Activated T-cell treated with anti-CD3 and anti-CD28 coated beads, Interleukin-2, amount 50 U/mL, for 24 hours (primary cell): Measurements from ENCODE around the gene MAP3K5.

Experiments
- DNase-seq: peaks from one replicate; pipeline ENCODE4 v3.0.0-alpha.2; 2020
- H3K27ac Mint-ChIP-seq: 2 replicates; pipeline ENCODE4 v1.8.0; 2020; ENCODE audit warnings: mild to moderate bottlenecking, mixed read lengths
- H3K27me3 Mint-ChIP-seq: 2 replicates; pipeline ENCODE4 v1.8.0; 2020; ENCODE audit warnings: mixed read lengths
- H3K36me3 Mint-ChIP-seq: 2 replicates; pipeline ENCODE4 v1.8.0; 2020; ENCODE audit warnings: low read depth, mixed read lengths
- H3K4me1 Mint-ChIP-seq: 2 replicates; pipeline ENCODE4 v1.8.0; 2020; ENCODE audit warnings: low read depth, mixed read lengths
- H3K4me3 Mint-ChIP-seq: 2 replicates; pipeline ENCODE4 v1.8.0; 2020; ENCODE audit warnings: mild to moderate bottlenecking, moderate library complexity, mixed read lengths
- H3K9me3 Mint-ChIP-seq: 2 replicates; pipeline ENCODE4 v1.8.0; 2020; ENCODE audit warnings: mixed read lengths

Gene MAP3K5

GRCh38 chr6:136566851-136567250, 225.4 kb downstream of the MAP3K5 start:
- Mint-ChIP-seq H3K36me3 (peaks cover 57% of the 10 kb centered on the region), H3K4me1 (peaks cover 5% of the 10 kb centered on the region)
- no peak for DNase-seq

GRCh38 chr6:136566007-136566487, 226.2 kb downstream of the MAP3K5 start:
- no peak overlapping the region for H3K4me3 Mint-ChIP-seq
- peaks cover 5% of the 10 kb centered on the region for H3K4me1 Mint-ChIP-seq

More at GRCh38 chr6:136566851-136567250, 225.4 kb downstream of the MAP3K5 start:
- Mint-ChIP-seq H3K4me3 (no peak overlapping the region), H3K9me3 (peaks cover 11% of the 10 kb centered on the region), H3K27me3 (no peaks in the 10 kb centered on the region), H3K27ac (no peak overlapping the region)

GRCh38 chr6:136564180-136564579, 228.1 kb downstream of the MAP3K5 start:
- Mint-ChIP-seq H3K4me1 (peaks cover 5% of the 10 kb centered on the region), H3K36me3 (peaks cover 48% of the 10 kb centered on the region), H3K27ac (no peak overlapping the region), H3K4me3 (no peak overlapping the region), H3K9me3 (no peaks in the 10 kb centered on the region), H3K27me3 (no peaks in the 10 kb centered on the region)
- no peak for DNase-seq

More at GRCh38 chr6:136566007-136566487, 226.2 kb downstream of the MAP3K5 start:
- Mint-ChIP-seq H3K36me3 (peaks cover 57% of the 10 kb centered on the region), H3K27me3 (no peaks in the 10 kb centered on the region), H3K27ac (no peak overlapping the region), H3K9me3 (peaks cover 4% of the 10 kb centered on the region)
- no peak for DNase-seq

GRCh38 chr6:136563386-136564152, 228.7 kb downstream of the MAP3K5 start:
- peaks cover 5% of the 10 kb centered on the region for H3K4me1 Mint-ChIP-seq
- H3K36me3 Mint-ChIP-seq: peaks cover 49% of the 10 kb centered on the region
- H3K27me3 Mint-ChIP-seq: no peaks in the 10 kb centered on the region
- DNase-seq: no peak
- no peak overlapping the region for H3K27ac Mint-ChIP-seq
- no peak overlapping the region for H3K4me3 Mint-ChIP-seq
- H3K9me3 Mint-ChIP-seq: no peaks in the 10 kb centered on the region

GRCh38 chr6:136562211-136562610, 230.1 kb downstream of the MAP3K5 start:
- Mint-ChIP-seq H3K9me3 (no peaks in the 10 kb centered on the region), H3K36me3 (peaks cover 48% of the 10 kb centered on the region), H3K4me3 (no peak overlapping the region), H3K27me3 (no peaks in the 10 kb centered on the region), H3K4me1 (peaks cover 3% of the 10 kb centered on the region), H3K27ac (no peak overlapping the region)
- no peak for DNase-seq

- DNase-seq: no peak
- Mint-ChIP-seq H3K27ac (no peak overlapping the region), H3K36me3 (peaks cover 11% of the 10 kb centered on the region), H3K4me1 (peaks cover 6% of the 10 kb centered on the region), H3K4me3 (no peak overlapping the region), H3K9me3 (no peaks in the 10 kb centered on the region), H3K27me3 (peaks cover 28% of the 10 kb centered on the region)
Observed at GRCh38 chr6:136553166-136553787, 239.0 kb downstream of the MAP3K5 start.

- no peak for DNase-seq
- Mint-ChIP-seq H3K4me1 (peaks cover 6% of the 10 kb centered on the region), H3K27me3 (peaks cover 34% of the 10 kb centered on the region), H3K27ac (no peak overlapping the region), H3K36me3 (peaks cover 2% of the 10 kb centered on the region), H3K4me3 (no peak overlapping the region), H3K9me3 (no peaks in the 10 kb centered on the region)
Observed at GRCh38 chr6:136552054-136552453, 240.2 kb downstream of the MAP3K5 start.

- Mint-ChIP-seq H3K4me1 (peaks cover 6% of the 10 kb centered on the region), H3K9me3 (no peaks in the 10 kb centered on the region), H3K4me3 (peak overlapping the region; percentile 52), H3K27me3 (peaks cover 43% of the 10 kb centered on the region), H3K27ac (no peak overlapping the region), H3K36me3 (no peaks in the 10 kb centered on the region)
- DNase-seq: no peak
Observed at GRCh38 chr6:136551103-136551502, 241.2 kb downstream of the MAP3K5 start.

- no peaks in the 10 kb centered on the region for H3K9me3 Mint-ChIP-seq
- peaks cover 6% of the 10 kb centered on the region for H3K4me1 Mint-ChIP-seq
- H3K27me3 Mint-ChIP-seq: peaks cover 45% of the 10 kb centered on the region
- H3K36me3 Mint-ChIP-seq: no peaks in the 10 kb centered on the region
- H3K4me3 Mint-ChIP-seq: peak within 1 kb of the TSS; percentile 61
- peak; percentile 76 for DNase-seq
- H3K27ac Mint-ChIP-seq: no peak within 1 kb of the TSS
Observed at GRCh38 chr6:136550330-136551071, 241.8 kb downstream of the MAP3K5 start, which contains the start of gene MAP7. TSS of gene MAP7 (minus strand) at chr6:136550422. CDS start at chr6:136550408, 14 bp downstream.

- Mint-ChIP-seq H3K4me1 (peaks cover 6% of the 10 kb centered on the region), H3K4me3 (peak overlapping the region; percentile 51), H3K27ac (no peak overlapping the region), H3K27me3 (peaks cover 50% of the 10 kb centered on the region), H3K36me3 (no peaks in the 10 kb centered on the region), H3K9me3 (no peaks in the 10 kb centered on the region)
- no peak for DNase-seq
Observed at GRCh38 chr6:136550045-136550329, 242.3 kb downstream of the MAP3K5 start.

- peaks cover 56% of the 10 kb centered on the region for H3K27me3 Mint-ChIP-seq
- DNase-seq: no peak
Observed at GRCh38 chr6:136549300-136550044, 242.8 kb downstream of the MAP3K5 start.

GRCh38 chr6:136548582-136549299, 243.5 kb downstream of the MAP3K5 start:
- H3K27ac Mint-ChIP-seq: no peak overlapping the region
- H3K36me3 Mint-ChIP-seq: no peaks in the 10 kb centered on the region
- DNase-seq: no peak
- H3K4me3 Mint-ChIP-seq: peak overlapping the region; percentile 61
- peaks cover 62% of the 10 kb centered on the region for H3K27me3 Mint-ChIP-seq
- peaks cover 6% of the 10 kb centered on the region for H3K4me1 Mint-ChIP-seq
- no peaks in the 10 kb centered on the region for H3K9me3 Mint-ChIP-seq

More at GRCh38 chr6:136549300-136550044, 242.8 kb downstream of the MAP3K5 start:
- H3K9me3 Mint-ChIP-seq: no peaks in the 10 kb centered on the region
- H3K36me3 Mint-ChIP-seq: no peaks in the 10 kb centered on the region
- H3K4me3 Mint-ChIP-seq: peak overlapping the region; percentile 61
- H3K27ac Mint-ChIP-seq: no peak overlapping the region
- peaks cover 6% of the 10 kb centered on the region for H3K4me1 Mint-ChIP-seq

GRCh38 chr6:136547871-136548270, 244.4 kb downstream of the MAP3K5 start:
- no peak overlapping the region for H3K4me3 Mint-ChIP-seq
- peaks cover 6% of the 10 kb centered on the region for H3K4me1 Mint-ChIP-seq
- H3K36me3 Mint-ChIP-seq: no peaks in the 10 kb centered on the region
- no peak overlapping the region for H3K27ac Mint-ChIP-seq
- no peak for DNase-seq
- peaks cover 69% of the 10 kb centered on the region for H3K27me3 Mint-ChIP-seq
- no peaks in the 10 kb centered on the region for H3K9me3 Mint-ChIP-seq
